Measurements from ENCODE around the gene ERICH6B.

ERICH6B gene

GRCh38 chr13:45598597-45598996, 16.9 kb downstream of the ERICH6B start:
- DNase-seq = no peak

DNA sequence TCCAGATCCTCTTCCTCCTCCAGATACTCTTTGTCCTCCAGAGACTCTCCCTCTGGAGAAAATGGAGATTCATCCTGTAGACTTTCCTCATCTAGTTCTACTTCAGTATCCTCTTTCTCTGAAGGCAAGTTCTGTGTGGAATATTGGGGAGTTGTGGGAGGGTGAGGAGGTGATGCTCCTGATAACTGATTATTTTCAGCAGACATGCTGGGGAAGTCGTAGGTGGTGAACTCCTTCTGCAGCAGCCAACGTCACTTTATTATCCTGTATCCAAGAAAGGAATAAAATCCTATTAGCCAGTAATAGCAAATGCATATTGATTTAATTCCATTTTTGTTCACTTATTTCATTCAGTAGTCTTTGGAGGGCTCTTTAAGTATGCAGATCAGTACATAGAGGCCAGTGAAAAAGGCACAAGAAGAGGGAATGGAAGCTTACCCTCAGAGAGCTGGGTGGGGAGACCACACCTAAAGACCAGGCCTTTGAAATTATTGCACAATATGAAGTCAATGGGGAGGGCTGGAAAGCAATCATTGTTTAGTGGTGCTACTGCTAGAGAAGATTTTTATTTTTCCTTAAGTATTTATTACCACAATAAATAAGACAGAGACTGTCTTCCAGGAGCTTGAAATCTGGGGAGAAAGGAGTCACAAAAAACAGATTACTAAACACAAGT, 18.6 kb downstream of the ERICH6B start:
- no peak for DNase-seq

DNA sequence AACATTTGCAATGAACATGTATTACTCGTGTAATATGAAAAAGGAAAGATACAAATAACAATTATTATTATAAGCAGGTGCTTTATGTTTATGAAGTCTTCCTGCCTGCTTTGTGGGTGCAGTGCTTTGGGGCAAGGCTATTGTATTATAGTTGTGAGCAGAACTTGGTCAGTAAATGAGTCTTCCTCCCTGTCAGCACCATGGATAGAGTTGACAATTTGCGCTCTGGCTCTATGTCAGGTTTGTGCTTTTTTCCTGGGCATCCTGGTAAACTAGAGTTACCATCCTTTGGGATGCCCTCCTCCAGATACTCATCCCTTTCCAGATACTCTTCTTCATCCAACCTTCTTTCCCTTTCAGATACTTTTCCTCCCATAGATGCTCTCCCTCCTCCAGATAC, 19.6 kb downstream of the ERICH6B start:
- no peak for DNase-seq

- no peak for DNase-seq
Observed at GRCh38 chr13:45594764-45595163, 20.8 kb downstream of the ERICH6B start.

DNA sequence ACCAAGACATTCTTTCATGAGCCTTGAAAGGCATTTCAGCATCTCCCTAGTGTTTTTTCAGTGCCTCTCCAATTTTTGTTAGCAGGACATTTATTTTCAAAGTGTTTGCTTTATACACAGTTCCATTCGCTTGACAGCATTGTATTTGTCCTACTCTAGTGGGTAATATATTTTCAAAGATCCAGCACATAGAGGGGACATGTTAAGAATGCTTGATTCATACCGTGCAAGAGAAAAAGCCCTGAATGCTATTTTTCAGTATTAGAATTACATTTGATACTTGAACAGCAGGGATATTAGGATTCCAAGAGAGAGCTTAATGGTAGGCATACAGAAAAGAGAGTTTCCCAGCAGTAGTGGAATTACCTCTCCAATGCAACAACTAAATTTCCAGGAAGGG, 21.3 kb downstream of the ERICH6B start:
- DNase-seq = no peak

GRCh38 chr13:45592758-45593157, 22.8 kb downstream of the ERICH6B start:
- DNase-seq = no peak

DNA sequence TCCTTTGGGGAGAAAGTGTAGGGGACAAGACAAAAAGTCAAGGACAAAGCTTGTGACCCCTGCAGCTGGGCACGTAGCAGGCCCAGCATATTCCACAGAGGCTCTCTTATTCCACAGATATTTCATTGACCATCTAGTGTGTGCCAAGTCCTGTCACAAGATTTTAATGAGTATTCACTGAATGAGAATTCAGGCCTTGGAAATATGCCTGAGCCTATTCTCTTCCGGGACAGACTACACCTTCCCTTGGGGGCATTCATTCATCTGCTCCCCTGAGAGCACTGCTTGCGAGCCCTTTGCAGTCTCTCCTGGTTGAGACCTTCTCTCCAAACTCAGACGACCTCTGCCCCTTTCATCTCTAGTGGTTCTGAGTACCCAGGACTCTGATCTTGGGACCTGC, 25.5 kb downstream of the ERICH6B start:
- no peak for DNase-seq

- no peak for DNase-seq
Observed at GRCh38 chr13:45587897-45588296, 27.6 kb downstream of the ERICH6B start.

- DNase-seq = no peak
Observed at GRCh38 chr13:45584816-45585215, 30.7 kb downstream of the ERICH6B start.

DNA sequence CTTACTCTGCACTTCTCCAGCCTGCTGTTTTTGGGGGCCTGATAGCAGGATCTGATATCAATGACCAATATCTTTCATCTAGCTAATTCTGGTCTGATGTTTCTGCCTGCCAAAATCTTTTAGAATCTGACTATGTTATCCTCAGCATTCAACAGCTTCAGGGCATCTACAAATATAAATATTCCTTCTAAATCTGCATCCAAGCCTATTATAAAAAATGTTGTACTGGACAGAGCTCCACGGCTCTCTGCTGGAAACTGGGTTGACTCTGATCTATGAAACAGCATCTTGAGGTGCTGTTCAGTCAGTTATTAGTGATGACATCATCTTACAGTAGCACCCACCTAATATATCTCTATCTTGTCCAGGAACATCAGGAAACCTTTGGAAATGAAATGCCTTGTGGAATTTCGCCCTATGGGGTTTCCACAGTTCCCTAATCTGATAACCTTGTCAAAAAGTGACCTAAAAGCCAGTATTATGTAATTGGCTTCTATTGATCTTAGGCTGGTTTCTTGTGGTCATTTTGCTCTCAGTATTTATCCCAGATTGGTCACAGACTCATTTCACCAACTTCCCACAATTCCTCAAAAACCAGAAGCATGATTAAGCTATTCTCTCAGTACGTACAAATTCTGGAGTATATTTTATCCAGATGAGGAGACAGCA, 33.0 kb downstream of the ERICH6B start:
- no peak for DNase-seq

GRCh38 chr13:45576466-45576865, 39.1 kb downstream of the ERICH6B start:
- DNase-seq = no peak

GRCh38 chr13:45575830-45576180, 39.7 kb downstream of the ERICH6B start:
- DNase-seq = no peak

GRCh38 chr13:45575146-45575829, 40.3 kb downstream of the ERICH6B start:
- no peak for DNase-seq

GRCh38 chr13:45565331-45565730, 50.2 kb downstream of the ERICH6B start:
- no peak for DNase-seq

DNA sequence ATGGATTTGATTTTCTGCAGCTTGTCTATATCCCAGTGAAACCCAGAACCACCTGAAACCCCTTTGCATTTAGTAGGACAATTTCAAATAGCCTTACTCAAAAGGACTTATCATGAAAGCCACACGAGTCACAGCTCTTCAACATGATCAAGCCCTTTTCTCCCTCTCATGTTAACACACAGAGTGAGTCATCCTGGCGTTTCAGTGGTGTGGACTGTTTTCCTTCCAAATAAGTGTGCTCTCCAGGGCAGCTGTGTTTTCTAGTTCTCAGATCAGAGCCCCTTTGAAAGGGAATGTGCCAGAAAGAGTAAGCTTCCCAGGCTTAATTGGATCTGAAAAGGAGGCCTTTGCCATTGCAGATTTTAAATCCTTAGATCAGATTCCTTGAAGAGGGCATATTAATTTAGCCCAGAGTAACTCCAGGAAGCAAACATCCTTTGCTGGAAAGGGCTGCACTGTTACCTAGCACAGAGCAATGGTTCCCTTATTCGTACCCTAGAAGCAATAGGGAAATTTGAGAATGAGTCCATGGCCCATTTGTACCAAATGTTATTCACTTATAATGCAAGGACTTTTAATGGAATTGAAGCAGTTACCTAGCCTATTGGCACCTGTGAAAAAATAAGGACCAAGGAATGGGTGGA, 51.3 kb downstream of the ERICH6B start:
- no peak for DNase-seq

DNA sequence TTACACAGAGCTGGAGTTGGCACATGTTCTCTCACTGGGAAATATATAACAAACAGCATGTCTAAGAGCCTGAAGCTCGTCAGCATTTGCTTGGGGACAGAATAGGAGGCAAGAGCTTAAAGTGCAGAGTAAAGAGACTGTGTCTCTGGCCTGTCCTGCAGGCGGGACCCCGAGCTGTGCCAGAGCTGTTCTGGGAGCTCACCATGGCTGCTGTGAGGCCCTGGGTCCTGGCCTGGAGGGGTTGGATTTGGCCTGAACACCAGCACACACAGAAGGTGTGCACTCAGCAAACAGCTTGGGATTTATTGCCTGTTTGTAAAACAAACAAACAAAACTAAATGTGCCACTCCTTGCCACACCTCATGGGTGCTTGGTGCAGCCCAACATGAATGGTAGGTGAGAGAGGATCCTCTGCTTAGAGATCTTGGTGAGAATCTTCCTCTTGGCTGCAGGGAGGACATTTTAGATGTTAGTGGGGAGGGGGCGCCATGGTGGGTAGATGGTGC, 60.9 kb downstream of the ERICH6B start:
- no peak for DNase-seq

- no peak for DNase-seq
Observed at GRCh38 chr13:45548281-45548680, 67.3 kb downstream of the ERICH6B start.

DNA sequence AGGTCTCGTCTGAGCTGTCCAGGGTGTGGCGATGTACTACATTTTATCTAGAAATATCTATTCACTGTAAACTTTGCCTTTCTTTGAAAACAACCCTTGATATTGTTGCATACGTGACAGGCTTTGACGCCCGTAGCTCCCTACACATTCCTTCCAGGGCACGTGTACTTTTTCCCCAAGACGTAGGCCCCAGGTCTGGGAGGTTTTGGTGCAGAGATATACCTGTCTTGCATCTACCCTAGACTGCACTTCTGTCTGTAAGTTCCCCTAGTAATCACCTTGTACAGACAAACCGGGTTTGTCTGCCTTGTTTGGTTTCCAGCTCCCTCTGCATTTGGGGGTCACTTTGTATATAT, 69.2 kb downstream of the ERICH6B start:
- no peak for DNase-seq

- no peak for DNase-seq
Observed at GRCh38 chr13:45545686-45546409, 69.7 kb downstream of the ERICH6B start.

DNA sequence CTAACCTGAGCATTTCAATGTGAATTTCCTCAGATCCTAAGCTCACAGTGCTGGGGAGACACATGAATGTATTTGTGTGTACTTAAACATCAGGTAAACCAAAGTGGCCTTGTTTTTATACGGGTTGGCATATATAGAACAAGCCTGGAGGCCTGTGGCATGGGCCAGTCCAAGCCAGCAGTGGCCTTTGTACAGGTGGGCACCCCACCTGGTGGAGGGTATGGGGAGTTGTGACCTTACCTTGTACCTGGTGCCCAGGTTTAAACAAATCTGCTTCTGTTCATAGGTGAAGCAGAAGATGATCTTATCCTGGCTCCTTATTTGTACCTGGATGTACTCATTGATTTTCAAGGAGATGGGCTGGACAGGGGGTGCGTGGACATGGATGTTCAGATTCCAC, 71.0 kb downstream of the ERICH6B start:
- DNase-seq = no peak

DNA sequence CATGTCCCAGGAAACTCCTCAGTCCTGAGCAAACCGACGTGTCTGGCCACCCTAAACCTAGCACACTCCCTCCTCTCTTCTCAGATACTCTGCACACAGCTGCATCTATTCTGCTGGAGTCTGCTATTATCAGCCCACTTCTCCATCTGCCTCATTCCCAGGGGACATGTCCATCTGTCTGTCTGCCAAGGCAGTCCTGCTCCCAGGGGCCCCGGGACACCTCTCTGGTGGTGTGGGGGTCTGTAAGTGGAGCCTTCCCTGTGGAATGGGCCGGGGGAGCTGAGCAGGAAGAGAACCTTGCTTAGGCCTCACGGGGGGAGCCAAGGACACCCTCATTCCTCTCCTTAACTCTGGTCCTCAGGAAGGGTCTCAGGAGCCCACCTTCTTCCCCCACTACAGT, 72.7 kb downstream of the ERICH6B start:
- DNase-seq = no peak

GRCh38 chr13:45542391-45542790, 73.1 kb downstream of the ERICH6B start:
- DNase-seq = no peak

- no peak for DNase-seq
Observed at GRCh38 chr13:45541806-45542205, 73.7 kb downstream of the ERICH6B start.
